Fibroblast of peridontal ligament (primary cell): ENCODE measurements around the gene MRPL36.
"Not testable (repeated sequence)": the region's sequence is repeated elsewhere in the genome, so short reads cannot be mapped to it uniquely, and the experiment has no call there.

Source experiments
- DNase-seq: peaks from one replicate; pipeline ENCODE4 v3.0.0-alpha.2; 2010; ENCODE audit errors: extremely low read depth

MRPL36 gene

GRCh38 chr5:1799602-1800471, at the start of gene MRPL36:
MRPL36 (minus strand) TSS chr5:1799837; CDS start chr5:1798935, 902 bp downstream.
- peak; percentile 80 for DNase-seq

DNA sequence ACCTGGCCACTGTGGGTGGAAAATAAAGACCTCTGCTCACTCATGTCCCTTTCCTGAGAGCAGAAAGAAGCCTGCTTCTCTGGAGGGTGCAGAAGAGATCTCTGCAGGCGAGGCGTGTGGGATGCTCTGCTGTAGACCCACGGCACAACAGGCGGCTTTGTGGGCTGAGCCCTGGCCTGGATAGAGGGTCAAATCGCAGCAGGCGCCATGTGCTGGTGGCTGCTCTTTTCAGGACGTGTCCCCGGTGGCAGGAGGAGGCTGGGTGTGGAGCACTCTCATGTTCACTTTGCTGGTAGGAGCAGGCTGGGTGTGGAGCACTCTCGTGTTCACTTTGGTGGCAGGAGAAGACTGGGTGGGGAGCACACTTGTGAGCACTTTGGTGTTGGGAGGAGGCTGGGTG, 48.0 kb upstream of the MRPL36 start:
- no peak for DNase-seq

GRCh38 chr5:1847056-1847455, 47.4 kb upstream of the MRPL36 start:
- DNase-seq, result no peak

GRCh38 chr5:1846583-1846982, 46.9 kb upstream of the MRPL36 start:
- no peak for DNase-seq

GRCh38 chr5:1845696-1846095, 46.1 kb upstream of the MRPL36 start:
- DNase-seq, result no peak

GRCh38 chr5:1844708-1845436, 45.2 kb upstream of the MRPL36 start:
- DNase-seq, result no peak

DNA sequence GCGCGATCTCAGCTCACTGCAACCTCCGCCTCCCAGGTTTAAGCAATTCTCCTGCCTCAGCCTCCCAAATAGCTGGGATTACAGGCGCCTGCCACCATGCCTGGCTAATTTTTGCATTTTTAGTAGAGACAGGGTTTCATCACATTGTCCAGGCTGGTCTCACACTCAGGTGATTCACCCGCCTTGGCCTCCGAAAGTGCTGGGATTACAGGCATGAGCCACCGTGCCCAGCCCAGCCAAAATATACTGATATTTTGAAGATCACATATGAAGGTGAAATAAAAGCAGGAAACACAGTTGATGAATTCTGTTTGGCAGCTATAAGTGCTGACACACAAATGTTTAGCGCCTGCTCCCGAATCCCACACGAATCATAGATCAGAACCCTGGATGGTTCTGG, 44.1 kb upstream of the MRPL36 start:
- DNase-seq, result not testable (repeated sequence)

DNA sequence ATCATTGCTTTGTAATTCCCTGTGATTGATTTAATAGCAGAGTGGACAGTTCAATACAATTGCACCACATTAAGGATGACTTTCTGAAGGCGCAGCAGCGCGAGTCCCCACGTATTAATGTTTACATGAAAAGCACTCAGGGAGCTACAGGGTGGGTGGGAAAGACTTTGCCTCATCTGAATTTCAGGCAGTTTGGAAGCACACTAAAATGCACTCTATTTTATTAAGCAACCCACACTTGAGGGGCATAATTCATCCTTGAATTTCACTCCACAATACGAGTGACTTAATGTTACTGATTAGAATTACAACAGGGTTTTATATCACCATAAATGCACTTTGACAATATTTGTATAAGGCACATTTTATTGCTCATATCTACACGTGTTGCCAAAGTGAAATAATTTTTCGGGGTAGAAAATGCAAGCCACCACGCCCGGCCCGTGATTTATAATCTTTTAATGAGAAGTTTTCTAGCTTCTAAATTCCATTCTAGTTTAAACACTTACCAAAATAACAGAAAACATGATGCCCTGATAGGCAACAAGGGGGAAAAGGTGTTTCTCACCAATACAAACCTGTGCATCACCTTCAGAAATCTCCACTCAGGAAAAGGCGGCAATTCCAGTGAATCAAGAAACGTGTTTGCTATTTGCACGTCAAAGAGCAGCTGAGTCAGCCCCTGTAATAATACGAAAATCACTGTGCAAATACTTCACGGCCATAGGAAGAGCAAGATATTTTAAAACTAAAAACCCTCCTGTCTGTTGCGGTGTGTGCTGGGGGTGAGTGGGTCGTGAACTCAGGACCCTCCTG, 42.6 kb upstream of the MRPL36 start:
- DNase-seq, result no peak

GRCh38 chr5:1840741-1841521, 41.3 kb upstream of the MRPL36 start:
- DNase-seq, result no peak

DNA sequence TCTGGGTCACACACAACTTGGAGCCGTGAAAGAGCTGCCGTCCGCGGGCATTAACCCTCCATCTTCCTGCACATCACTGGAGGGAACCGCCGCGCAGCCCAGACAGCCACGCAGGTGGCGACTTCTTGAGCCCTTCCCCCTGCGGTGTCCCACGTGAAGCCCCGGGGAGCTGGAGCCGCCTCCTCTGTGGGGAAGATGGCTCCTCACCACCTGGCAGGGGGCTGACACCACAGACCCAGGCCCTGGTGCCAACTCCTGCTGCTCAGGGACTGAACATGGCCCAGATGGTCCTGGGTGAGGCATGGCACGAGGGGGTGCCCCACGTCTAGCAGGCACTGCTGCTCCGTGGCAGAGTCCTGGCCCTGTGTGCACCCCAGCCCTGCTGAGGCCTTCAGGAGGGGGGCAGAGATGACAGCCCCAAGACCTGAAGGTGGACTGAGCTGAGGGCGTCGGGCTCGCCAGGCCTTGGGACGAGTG, 40.5 kb upstream of the MRPL36 start:
- DNase-seq, result no peak

DNA sequence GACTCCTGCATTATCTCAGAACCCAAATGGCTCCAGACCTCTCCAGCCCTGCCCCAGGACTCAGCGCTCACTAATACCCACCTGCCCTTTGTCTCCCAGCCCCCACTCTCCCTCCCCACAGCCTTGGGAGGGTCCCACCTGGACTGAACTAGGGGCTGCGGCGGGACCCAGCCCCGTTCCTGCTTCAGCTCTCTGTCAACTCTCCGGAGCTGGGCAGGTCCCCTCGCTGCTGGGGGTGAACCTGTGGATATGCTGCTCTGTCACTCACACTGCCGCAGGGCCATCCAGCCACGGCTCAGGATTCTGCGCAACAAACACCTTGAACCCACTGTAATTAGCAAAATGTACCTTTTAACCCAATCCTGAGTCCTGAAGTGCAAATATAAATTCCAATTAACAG, 38.4 kb upstream of the MRPL36 start:
- DNase-seq, result no peak

DNA sequence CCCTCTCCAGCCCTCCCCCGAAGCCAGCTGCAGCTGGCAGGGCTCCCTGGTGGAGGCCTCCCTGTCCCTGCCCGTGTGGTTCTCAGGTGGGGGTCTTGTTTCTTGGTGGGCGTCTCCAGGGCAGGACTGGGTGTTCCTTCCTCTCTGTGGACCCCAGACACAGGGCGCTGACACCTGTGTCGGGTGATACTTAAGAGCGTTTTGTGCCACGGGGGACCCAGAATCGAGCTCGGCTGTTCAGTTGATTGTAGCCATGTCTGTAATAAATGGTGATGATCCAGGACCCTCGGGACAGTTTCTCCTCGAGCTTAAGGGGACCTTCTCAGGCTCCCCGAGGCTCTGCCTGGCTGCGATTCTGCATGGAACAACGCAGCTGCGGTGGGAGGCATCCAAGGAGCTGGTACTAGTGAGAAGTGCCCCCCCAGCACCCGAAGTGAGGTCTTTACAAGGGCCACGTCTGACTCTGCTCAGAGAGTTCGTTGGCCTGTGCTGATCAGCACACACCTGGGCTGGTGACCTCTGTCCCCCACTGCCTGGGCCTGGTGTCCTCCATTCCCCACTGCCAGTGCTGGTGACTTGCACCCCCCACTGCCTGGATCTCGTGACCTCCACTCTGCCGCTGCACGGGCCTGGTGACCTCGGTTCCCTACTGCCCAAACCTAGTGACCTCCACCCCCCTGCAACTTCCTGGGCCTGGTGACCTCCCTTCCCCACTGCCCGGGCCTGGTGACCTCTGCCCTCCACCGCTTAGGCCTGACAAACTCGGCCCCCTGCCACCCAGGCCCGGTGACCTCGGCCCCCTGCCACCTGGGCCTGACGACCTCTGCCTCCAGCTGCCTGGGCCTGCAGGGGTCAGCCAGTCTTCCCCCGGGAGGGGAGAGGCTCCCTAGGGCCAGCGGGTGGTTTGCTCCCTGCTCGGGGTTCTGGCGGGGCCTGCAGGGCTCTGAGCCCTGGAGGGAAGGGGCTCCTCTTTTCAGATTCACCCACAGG, 37.5 kb upstream of the MRPL36 start:
- DNase-seq, result no peak

GRCh38 chr5:1836176-1836890, 36.7 kb upstream of the MRPL36 start:
- no peak for DNase-seq

DNA sequence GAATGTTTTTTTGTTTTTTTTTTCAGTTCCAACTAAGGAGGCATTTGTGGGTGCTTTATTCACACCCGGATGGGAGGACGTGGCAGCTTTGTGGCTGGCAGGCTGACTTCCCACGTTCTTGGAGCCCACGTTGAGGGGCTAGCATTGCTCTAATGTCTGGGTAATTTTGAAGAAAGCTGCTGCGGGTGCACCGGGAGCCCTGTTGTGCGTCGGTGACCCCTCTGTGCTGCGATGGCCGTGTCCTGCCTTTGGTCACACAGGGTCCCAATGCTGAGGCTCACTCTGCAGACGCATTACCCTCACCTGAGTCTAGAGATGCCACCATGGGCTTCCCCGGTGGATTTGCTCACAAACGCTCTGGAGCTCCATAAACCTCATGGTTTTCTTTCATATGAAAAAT, 35.8 kb upstream of the MRPL36 start:
- no peak for DNase-seq

GRCh38 chr5:1834721-1835429, 35.2 kb upstream of the MRPL36 start:
- DNase-seq, result no peak

- DNase-seq, result no peak
Observed at GRCh38 chr5:1834022-1834551, 34.5 kb upstream of the MRPL36 start.

- no peak for DNase-seq
Observed at GRCh38 chr5:1833264-1834021, 33.8 kb upstream of the MRPL36 start.
